ACC112 (cell line): ENCODE data around the gene EIF4G3.
A peak's percentile ranks its signal among the peaks of the same experiment; 100 is the strongest.

ENCODE experiments used
- H2AFZ ChIP-seq: fragments of 200-600 bp; sonication (generic); one replicate; pipeline ENCODE4 v1.6.0; 2017; ENCODE audit warnings: antibody characterized with exemption, low read length; ENCODE audit not compliant: unreplicated experiment
- H3K27ac ChIP-seq: fragments of 200-600 bp; sonication (generic); 2 replicates; pipeline ENCODE4 v1.5.1; 2014; ENCODE audit warnings: low read depth, mild to moderate bottlenecking, antibody characterized with exemption, low read length, moderate library complexity
- H3K27me3 ChIP-seq: fragments of 200-600 bp; sonication (generic); 2 replicates; pipeline ENCODE4 v1.6.1; 2014; ENCODE audit warnings: mild to moderate bottlenecking, antibody characterized with exemption, low read length, moderate library complexity, mixed read lengths; ENCODE audit not compliant: insufficient read depth
- H3K36me3 ChIP-seq: fragments of 200-600 bp; sonication (generic); 2 replicates; pipeline ENCODE4 v1.6.1; 2016; ENCODE audit warnings: mild to moderate bottlenecking, antibody characterized with exemption, low read length, moderate library complexity, mixed read lengths; ENCODE audit not compliant: insufficient read depth
- H3K4me1 ChIP-seq: fragments of 200-600 bp; sonication (generic); one replicate; pipeline ENCODE4 v1.6.1; 2016; ENCODE audit warnings: low read length, mixed read lengths; ENCODE audit not compliant: insufficient read depth, unreplicated experiment, control insufficient read depth
- H3K4me3 ChIP-seq: fragments of 200-600 bp; sonication (generic); 2 replicates; pipeline ENCODE4 v1.5.1; 2014; ENCODE audit warnings: mild to moderate bottlenecking, low read depth, low read length
- H3K79me2 ChIP-seq: fragments of 200-600 bp; sonication (generic); one replicate; pipeline ENCODE4 v1.6.0; 2016; ENCODE audit warnings: low read length; ENCODE audit not compliant: control insufficient read depth, unreplicated experiment, insufficient read depth

Gene EIF4G3

DNA sequence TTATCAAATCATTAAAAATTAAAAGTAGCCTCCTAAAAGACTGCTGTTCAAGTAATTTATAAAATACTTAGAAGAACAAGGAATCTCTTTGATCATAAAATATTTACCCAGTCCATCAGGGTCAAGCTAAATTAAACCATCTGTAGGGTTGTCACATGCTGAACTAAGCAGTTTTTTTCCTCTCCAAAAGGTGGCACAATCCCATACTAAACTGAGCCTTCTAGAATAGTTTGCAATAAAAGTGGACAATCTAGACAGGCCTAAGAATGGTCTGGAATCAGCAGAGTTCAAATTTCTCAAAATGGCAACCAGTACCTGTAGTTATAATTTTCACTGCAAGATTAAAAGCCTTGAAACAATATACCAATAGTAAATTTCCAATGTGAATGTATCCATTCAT, 194.8 kb downstream of the EIF4G3 start:
- Histone ChIP-seq H3K27me3 (no peaks in the 10 kb centered on the region), H3K27ac (peak overlapping the region; percentile 29), H3K79me2 (peaks cover 9% of the 10 kb centered on the region), H3K36me3 (no peaks in the 10 kb centered on the region), H3K4me1 (peaks cover 14% of the 10 kb centered on the region), H3K4me3 (no peak overlapping the region), H2AFZ (no peak overlapping the region)

DNA sequence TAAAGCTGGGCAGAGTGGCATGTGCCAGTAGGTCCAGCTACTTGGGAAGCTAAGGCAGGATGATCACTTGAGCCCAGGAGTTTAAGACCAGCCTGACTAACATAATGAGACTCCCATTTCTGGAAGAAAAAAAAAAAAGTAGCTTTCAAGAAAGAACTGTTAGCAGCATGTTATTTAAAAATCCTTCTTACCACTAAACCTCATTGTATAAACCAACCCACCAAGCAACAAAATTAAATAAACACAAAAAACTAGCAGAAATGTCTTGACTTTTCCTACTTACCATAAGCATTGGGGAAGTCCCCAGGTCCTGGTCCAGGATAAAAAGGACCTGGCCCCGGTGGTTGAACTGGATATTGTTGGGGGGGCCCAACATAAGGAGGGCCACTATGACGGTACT, 196.6 kb downstream of the EIF4G3 start:
- no peaks in the 10 kb centered on the region for H3K27me3 ChIP-seq
- H3K27ac ChIP-seq = no peak overlapping the region
- H3K36me3 ChIP-seq = no peaks in the 10 kb centered on the region
- H2AFZ ChIP-seq = no peak overlapping the region
- peaks cover 5% of the 10 kb centered on the region for H3K79me2 ChIP-seq
- no peak overlapping the region for H3K4me3 ChIP-seq
- peaks cover 16% of the 10 kb centered on the region for H3K4me1 ChIP-seq

DNA sequence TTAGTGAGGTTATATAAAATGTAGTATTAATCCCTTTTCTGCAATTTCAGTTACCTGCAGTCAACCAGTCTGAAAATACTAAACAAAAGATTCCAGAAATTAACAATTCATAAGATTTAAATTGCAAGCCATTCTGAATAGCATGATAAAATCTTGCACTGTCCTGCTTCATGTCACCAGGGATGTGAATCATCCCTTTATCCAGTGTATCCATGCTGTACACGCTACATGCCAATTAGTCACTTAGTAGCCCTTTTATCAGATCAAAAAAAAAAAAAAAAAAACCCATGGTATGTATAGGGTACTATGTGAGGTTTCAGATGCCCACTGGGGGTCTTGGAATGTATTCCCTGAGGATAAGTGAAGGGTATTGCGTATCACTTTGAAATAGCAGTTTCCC, 198.3 kb downstream of the EIF4G3 start:
- peaks cover 28% of the 10 kb centered on the region for H3K4me1 ChIP-seq
- H3K4me3 ChIP-seq = no peak overlapping the region
- no peak overlapping the region for H2AFZ ChIP-seq
- no peaks in the 10 kb centered on the region for H3K27me3 ChIP-seq
- no peaks in the 10 kb centered on the region for H3K79me2 ChIP-seq
- no peak overlapping the region for H3K27ac ChIP-seq
- no peaks in the 10 kb centered on the region for H3K36me3 ChIP-seq

DNA sequence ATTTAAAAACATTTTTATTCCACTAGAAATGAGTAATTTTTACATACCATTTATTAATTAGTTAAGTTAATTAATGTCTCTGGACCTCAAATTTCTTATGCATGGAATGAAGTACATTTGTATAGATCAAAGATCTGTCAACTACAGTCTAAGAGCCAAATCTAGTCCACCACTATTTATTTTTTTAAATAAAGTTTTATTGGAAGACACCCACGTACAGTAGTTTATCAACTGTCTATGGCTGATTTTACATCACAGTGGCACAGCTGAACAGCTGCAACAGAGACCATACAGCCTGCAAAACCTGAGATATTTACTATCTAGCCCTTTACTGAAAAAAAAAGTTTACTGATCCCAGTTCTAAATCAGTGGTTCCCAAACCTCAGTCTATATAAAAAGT, 201.0 kb downstream of the EIF4G3 start:
- H3K79me2 ChIP-seq = no peaks in the 10 kb centered on the region
- H3K4me3 ChIP-seq = no peak overlapping the region
- peaks cover 14% of the 10 kb centered on the region for H3K4me1 ChIP-seq
- H2AFZ ChIP-seq = no peak overlapping the region
- no peaks in the 10 kb centered on the region for H3K27me3 ChIP-seq
- H3K36me3 ChIP-seq = 0 out of 2 replicates have a peak, but pooled peaks cover 17% of the 10 kb centered on the region
- H3K27ac ChIP-seq = no peak overlapping the region

DNA sequence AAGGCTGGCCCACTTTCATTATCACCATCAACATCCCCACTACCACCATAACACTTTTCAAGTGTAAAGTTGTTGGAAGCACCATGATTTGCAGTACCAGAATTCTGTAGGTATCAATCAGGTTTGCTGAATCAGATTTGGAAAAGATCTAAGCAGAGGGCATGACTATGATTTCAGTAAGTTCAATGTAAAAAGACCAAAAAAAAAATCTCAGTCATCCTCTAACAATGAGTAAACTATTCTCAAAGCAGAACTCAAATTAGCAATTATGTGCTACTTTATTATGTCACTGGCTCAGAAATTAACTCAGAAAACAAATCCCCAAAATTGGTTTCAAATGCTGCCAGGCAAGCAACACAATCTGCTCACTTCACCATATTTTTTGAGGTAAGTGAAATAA, 201.7 kb downstream of the EIF4G3 start:
- Histone ChIP-seq H3K4me3 (no peak overlapping the region), H3K4me1 (peaks cover 14% of the 10 kb centered on the region), H3K36me3 (0 out of 2 replicates have a peak, but pooled peaks cover 17% of the 10 kb centered on the region), H3K79me2 (no peaks in the 10 kb centered on the region), H2AFZ (no peak overlapping the region), H3K27ac (no peak overlapping the region), H3K27me3 (no peaks in the 10 kb centered on the region)

DNA sequence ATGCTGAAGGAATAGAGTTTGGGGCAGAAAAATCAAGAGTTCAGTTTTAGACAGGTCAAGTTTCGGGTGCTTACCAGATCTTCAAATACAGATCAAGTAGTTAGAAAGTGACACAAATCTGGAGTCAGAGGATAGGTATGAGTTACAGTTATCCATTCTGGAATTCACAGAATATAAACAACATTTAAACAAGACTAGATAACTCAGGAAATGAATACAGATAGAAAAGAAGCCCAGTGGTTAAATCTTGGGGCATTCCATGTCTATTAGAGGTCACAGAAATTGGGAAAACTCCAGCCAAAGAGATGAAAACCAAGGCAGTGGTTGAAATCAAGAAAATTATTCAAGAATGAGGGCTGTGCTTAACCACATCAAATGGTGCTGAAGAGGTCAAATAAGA, 202.6 kb downstream of the EIF4G3 start:
- H3K36me3 ChIP-seq = peaks cover 21% of the 10 kb centered on the region; the same call in 1 of the 2 replicates
- no peaks in the 10 kb centered on the region for H3K27me3 ChIP-seq
- peak overlapping the region; percentile 3; the same call in 1 of the 2 replicates for H3K27ac ChIP-seq
- H3K79me2 ChIP-seq = no peaks in the 10 kb centered on the region
- peaks cover 14% of the 10 kb centered on the region for H3K4me1 ChIP-seq
- no peak overlapping the region for H2AFZ ChIP-seq
- no peak overlapping the region for H3K4me3 ChIP-seq

DNA sequence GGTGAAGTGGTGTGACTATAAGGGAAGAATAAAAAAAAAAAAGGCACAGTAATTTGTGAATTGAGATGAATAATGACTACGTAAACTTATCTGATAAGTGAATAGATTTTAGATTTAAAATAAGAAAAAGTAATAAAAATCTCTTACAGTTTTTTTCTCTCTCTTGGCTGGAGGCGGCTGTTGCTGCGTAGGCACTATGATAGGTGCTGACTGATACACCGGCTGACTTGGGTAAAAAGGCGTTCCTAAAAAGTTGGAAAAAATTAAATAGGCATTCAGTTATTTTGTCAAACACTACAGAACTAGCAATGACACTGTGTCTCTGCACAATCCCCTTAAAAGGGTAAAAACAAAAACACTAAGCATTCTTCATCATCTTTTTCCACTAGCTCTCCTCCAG, 203.8 kb downstream of the EIF4G3 start:
- peaks cover 14% of the 10 kb centered on the region for H3K4me1 ChIP-seq
- no peak overlapping the region for H3K27ac ChIP-seq
- H3K4me3 ChIP-seq = no peak overlapping the region
- H3K27me3 ChIP-seq = no peaks in the 10 kb centered on the region
- H3K79me2 ChIP-seq = no peaks in the 10 kb centered on the region
- peaks cover 25% of the 10 kb centered on the region; the same call in 1 of the 2 replicates for H3K36me3 ChIP-seq
- no peak overlapping the region for H2AFZ ChIP-seq

DNA sequence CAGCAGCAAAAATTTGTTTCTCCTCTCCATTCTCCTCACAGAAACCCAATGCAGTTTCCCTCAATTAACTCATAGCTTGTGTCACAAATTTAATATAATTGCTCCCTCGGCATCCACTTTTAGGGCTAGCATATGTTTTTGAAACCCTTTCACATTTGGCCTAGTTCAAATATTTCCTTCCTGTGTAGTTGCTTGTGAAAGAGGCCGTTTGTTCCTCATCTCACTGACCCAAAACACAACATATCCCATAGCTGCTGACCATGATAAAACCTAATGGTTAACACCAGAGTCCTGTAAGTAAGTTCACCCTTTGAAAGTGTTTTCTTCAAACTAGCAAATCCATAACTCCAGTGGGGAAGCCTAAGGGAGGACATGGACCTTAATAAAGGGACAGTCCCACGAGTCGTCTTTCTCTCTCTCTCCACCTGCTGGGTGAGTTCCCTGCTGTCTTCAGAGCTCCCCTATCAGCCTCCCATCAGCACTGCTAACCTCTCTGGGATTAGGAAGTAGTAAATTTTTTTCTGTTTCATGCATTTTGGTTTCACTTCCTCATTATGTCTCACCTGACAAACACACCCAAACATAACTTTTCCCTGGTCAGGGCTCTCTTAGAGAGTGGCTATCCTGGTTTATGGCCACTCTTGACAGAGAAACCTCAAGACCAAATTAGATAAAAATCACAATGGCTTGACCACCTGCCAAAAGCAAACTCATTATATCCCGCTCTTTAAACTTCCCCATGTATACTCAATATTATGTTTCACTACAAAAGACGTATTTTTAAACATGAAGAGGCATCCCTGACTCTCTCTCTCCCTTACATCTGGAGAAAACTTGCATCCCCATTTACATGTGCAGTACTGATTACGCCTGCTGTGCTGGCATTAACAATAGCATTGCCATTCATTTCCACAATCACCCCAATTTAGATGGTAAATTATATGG, 211.9 kb downstream of the EIF4G3 start:
- H2AFZ ChIP-seq = no peak overlapping the region
- no peak overlapping the region for H3K4me3 ChIP-seq
- no peaks in the 10 kb centered on the region for H3K27me3 ChIP-seq
- no peaks in the 10 kb centered on the region for H3K4me1 ChIP-seq
- peaks cover 8% of the 10 kb centered on the region; the same call in 1 of the 2 replicates for H3K36me3 ChIP-seq
- no peaks in the 10 kb centered on the region for H3K79me2 ChIP-seq
- no peak overlapping the region for H3K27ac ChIP-seq

DNA sequence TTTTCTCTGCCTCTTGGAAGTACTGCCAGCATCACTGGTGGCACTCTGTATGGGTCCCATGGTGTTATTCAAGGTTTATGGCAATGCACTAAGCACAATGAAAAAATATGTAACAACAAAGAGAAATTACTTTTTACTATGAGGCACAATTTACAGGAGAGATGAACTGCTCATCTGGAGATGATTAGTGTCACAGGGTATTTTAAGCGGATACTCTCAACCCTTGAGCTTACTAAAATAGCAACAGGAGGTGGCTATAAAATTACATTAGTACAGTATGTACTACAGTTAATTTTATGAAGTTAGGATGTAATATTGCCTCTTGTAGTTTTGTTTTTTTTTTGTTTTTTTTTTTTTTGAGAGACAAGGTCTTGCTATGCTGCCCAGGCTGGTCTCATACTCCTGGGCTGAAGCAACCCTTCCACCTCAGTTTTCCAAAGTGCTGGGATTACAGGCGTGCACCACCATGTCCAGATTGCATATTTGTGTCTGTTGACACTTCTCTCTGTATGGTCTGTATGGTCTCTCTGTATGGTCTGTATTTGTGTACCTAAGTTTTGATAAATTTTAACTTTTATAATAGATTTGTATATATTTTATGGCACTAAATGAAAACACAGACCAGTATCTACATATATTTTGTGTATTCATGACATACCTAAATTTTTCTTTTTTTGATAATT, 214.0 kb downstream of the EIF4G3 start:
- no peaks in the 10 kb centered on the region for H3K79me2 ChIP-seq
- no peaks in the 10 kb centered on the region for H3K36me3 ChIP-seq
- H3K4me1 ChIP-seq = no peaks in the 10 kb centered on the region
- H3K27ac ChIP-seq = no peak overlapping the region
- no peak overlapping the region for H2AFZ ChIP-seq
- H3K27me3 ChIP-seq = no peaks in the 10 kb centered on the region
- H3K4me3 ChIP-seq = no peak overlapping the region

DNA sequence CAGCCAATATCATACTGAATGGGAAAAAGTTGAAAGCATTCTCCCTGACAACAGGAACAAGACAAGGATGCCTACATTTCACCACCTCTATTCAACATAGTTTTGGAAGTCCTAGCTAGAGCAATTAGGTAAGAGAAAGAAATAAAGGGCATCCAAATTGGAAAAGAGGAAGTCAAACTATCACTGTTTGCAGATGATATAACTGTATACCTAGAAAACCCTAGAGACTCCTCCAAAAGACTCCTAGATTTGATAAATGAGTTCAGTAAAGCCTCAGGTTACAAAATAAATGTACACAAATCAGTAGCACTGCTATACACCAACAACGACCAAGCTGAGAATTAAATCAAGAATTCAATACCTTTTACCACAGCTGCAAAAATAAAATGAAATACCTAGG, 218.3 kb downstream of the EIF4G3 start:
- Histone ChIP-seq H3K79me2 (no peaks in the 10 kb centered on the region), H3K4me1 (no peaks in the 10 kb centered on the region), H3K36me3 (peaks cover 2% of the 10 kb centered on the region; the same call in 1 of the 2 replicates), H3K27me3 (no peaks in the 10 kb centered on the region), H3K4me3 (no peak overlapping the region), H3K27ac (no peak overlapping the region), H2AFZ (no peak overlapping the region)
